HG03520 (cell line): ENCODE measurements around the gene FAM184B.
"Not testable (repeated sequence)": the region's sequence is repeated elsewhere in the genome, so short reads cannot be mapped to it uniquely, and the experiment has no call there.

Source experiments
- ATAC-seq: cut with Tn5 transposase; IDR thresholded peaks from one replicate; pipeline ENCODE4 v1.9.1; 2021; ENCODE audit warnings: mild to moderate bottlenecking, moderate library complexity; ENCODE audit not compliant: unreplicated experiment

Gene FAM184B

GRCh38 chr4:17688011-17688441, 93.4 kb downstream of the FAM184B start:
- no peak for ATAC-seq

GRCh38 chr4:17687237-17687857, 94.1 kb downstream of the FAM184B start:
- ATAC-seq, result no peak

- not testable (repeated sequence) for ATAC-seq
Measured at GRCh38 chr4:17684648-17685047, 96.8 kb downstream of the FAM184B start.

GRCh38 chr4:17682222-17682566, 99.2 kb downstream of the FAM184B start:
- ATAC-seq, result no peak

- no peak for ATAC-seq
Measured at GRCh38 chr4:17681281-17682221, 99.9 kb downstream of the FAM184B start.

GRCh38 chr4:17680559-17681280, 100.7 kb downstream of the FAM184B start:
- no peak for ATAC-seq

GRCh38 chr4:17670423-17670822, 111.0 kb downstream of the FAM184B start:
- ATAC-seq, result no peak

- no peak for ATAC-seq
Measured at GRCh38 chr4:17667653-17668201, 113.7 kb downstream of the FAM184B start.

- ATAC-seq, result no peak
Measured at GRCh38 chr4:17667253-17667652, 114.2 kb downstream of the FAM184B start.

GRCh38 chr4:17665852-17666251, 115.6 kb downstream of the FAM184B start:
- ATAC-seq, result no peak

- peak; percentile 8 for ATAC-seq
Measured at GRCh38 chr4:17665346-17665745, 116.1 kb downstream of the FAM184B start.

GRCh38 chr4:17664755-17665154, 116.7 kb downstream of the FAM184B start:
- ATAC-seq, result peak; percentile 94

- ATAC-seq, result no peak
Measured at GRCh38 chr4:17662694-17663093, 118.7 kb downstream of the FAM184B start.

GRCh38 chr4:17659196-17659595, 122.2 kb downstream of the FAM184B start:
- not testable (repeated sequence) for ATAC-seq

GRCh38 chr4:17657849-17658248, 123.6 kb downstream of the FAM184B start:
- ATAC-seq, result no peak

GRCh38 chr4:17657090-17657489, 124.3 kb downstream of the FAM184B start:
- ATAC-seq, result no peak

GRCh38 chr4:17654701-17655100, 126.7 kb downstream of the FAM184B start:
- ATAC-seq, result no peak

- no peak for ATAC-seq
Measured at GRCh38 chr4:17650406-17650805, 131.0 kb downstream of the FAM184B start.

GRCh38 chr4:17647927-17648326, 133.5 kb downstream of the FAM184B start:
- no peak for ATAC-seq

GRCh38 chr4:17647176-17647806, 134.1 kb downstream of the FAM184B start:
- ATAC-seq, result no peak

- no peak for ATAC-seq
Measured at GRCh38 chr4:17646693-17647092, 134.7 kb downstream of the FAM184B start.
